ENCODE results near the gene ST6GALNAC2.

The ST6GALNAC2 gene

DNA sequence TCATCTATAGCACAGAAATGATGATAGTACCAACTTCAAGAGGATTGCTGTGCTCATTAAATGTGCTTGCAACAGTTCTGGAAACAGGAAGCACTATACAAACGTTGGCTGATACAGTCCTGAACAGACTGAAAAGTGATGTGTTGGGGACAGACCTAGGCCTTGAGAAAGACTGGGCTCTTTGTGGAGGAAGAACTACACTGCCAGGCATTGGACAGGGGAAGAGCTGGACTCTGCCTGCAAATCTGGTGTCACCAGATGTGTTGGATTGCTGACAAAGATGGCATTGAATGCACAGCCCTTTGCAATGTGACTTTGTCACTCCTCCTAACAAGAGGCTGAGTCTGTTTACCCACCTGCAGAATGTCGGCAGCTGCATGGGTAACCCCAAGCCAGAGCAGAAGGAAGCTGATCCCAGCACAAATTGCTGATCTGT lies 12.4 kb upstream of the ST6GALNAC2 start:
- no peak for DNase-seq

- no peak for DNase-seq
Observed at GRCh38 chr17:76597156-76598003, 11.7 kb upstream of the ST6GALNAC2 start.

DNA sequence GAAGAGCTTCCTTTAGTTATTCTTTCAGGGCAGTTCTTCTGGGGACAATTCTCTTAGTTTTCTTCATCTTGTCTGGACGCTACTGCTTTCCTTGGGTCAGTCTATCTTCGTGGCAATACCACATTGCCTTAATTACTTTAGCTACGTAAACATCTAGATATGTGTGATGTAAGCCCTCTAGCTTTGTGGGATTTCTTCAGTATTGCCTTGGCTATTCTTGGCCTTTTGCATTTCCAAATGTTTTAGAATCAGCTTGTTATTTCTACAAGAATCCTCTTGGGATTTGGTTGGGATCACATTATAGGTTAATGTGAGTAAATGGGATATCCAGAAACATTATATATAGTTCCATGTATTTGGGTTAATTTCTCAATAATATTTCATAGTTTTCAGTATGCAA lies 9.0 kb upstream of the ST6GALNAC2 start:
- no peak for DNase-seq

GRCh38 chr17:76593959-76594358 lies 8.3 kb upstream of the ST6GALNAC2 start:
- DNase-seq, result no peak

- DNase-seq, result no peak
Observed at GRCh38 chr17:76593384-76593826, 7.7 kb upstream of the ST6GALNAC2 start.

- no peak for DNase-seq
Observed at GRCh38 chr17:76588182-76588581, 2.5 kb upstream of the ST6GALNAC2 start.

DNA sequence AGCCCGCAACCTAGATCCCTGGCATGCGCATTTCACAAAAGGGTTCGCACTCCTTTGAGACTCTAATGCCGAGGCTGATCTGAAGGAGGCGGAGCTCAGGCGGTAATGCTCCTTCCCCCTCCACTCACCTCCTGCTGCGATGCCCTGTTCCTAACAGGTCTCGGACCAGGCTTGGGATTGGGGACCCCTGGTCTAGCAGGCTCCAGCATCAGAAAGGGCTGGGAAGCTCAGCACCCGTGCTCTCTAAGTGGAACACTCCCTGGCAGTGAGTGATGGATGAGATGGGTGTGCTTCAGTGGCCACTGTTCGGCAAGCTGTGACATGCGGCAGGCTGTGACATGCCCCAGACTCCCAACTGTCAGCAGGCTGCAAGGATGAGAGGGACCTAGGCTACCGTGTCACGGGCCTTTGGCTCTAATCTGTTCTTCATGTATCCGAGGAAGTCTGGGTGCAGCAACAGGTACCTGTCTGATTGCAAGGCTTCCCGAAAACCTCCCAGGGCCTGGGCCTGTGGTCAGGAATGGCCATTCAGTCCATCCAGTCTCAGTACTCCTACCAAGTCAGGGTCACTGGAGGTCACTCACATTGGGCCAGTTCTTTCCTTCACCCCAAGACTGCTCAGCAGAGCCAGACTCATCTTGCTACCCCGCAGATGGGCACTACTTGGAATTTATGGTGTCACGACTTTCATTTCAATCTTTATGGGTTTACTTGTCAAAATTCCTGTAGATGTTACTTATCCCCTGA lies 1.3 kb upstream of the ST6GALNAC2 start:
- DNase-seq, result no peak

- no peak for DNase-seq
Observed at GRCh38 chr17:76585033-76585648, 519 bp downstream of the ST6GALNAC2 start.

DNA sequence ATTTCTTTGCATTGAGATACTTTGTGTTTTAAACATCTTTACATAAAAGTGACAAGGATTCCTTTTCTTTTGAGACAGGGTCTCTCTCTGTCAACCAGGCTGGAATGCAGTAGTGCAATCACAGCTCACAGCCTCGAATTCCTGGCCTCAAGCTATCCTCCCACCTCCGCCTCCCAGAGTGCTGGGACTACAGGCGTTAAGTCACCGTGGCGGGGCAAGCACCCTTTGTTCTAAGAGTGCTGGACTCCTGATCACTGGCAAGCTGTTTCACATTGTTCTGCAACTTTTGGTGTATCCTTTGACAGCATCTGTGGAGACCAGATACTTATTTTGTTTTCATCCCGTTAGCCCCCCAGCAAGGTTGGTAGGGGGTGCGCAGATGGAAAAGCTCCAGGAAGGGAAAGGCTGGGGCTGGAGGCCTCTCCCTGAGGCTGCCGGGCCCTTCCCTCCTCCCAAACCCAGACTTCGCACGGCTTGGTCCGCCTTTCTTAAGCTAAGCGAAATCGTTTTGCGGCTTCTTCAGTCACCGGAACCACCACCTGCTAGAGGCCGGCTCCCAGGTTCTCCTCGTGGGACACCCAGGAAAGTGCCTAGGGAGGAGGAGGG lies 1.1 kb downstream of the ST6GALNAC2 start:
- no peak for DNase-seq

DNA sequence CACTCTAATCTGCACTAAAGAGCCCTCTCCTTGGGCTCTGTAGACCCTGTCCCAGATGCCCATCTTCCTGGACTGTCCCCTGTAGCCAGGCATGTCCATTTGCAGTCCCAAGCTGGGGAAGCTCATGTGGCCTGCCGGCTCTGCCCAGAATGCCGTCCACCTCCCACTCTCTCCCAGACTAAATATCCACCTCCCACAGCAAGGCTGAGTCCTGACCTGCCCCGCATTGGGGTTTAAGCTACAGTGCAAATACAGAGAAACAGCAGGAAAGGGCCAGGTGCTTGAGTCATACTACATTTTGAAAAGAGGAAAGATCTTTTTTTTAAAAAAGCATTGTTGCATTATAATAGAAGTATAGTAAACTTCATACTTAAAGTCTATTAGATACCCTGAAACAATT lies 3.0 kb downstream of the ST6GALNAC2 start:
- DNase-seq, result no peak

GRCh38 chr17:76581515-76581914 lies 4.1 kb downstream of the ST6GALNAC2 start:
- DNase-seq, result no peak

DNA sequence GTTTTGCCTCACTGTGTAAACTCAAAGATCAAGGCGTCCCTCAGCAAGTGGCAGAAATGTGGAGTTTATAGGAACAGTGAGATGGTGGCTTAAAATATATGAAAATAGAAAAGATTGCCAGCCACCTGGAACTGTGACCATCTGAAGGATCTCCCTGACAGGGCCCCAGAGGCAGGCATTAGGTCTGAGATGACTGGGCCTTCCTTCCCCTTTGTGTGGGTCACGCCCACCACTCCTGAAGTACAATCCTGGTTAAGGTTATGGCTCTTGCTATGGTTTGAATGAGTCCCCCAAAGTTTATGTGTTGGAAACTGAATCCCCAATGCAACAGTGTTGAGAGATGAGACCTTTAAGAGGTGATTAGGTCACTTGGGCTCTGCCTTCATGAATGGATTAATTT lies 6.4 kb downstream of the ST6GALNAC2 start:
- no peak for DNase-seq

GRCh38 chr17:76578376-76578775 lies 7.3 kb downstream of the ST6GALNAC2 start:
- DNase-seq, result no peak

GRCh38 chr17:76577876-76578275 lies 7.8 kb downstream of the ST6GALNAC2 start:
- no peak for DNase-seq

DNA sequence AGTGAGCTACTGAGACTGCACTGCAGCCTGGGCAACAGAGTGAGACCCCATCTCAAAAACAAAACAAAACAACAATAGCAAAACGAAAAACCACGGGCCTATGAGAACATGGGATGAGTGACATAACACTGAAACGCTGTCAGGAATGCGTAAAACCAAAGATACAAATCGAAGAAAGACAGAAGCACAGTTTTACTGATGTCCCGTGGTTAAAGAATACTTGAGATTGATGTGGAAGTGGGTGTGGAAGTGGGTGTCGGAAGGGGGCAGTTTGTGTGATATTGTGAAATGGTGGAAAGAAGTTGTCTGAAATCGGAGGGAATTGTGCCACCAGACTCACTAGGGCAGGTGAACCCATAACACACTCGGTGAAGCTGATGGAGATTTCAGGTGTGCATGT lies 9.5 kb downstream of the ST6GALNAC2 start:
- DNase-seq, result no peak

DNA sequence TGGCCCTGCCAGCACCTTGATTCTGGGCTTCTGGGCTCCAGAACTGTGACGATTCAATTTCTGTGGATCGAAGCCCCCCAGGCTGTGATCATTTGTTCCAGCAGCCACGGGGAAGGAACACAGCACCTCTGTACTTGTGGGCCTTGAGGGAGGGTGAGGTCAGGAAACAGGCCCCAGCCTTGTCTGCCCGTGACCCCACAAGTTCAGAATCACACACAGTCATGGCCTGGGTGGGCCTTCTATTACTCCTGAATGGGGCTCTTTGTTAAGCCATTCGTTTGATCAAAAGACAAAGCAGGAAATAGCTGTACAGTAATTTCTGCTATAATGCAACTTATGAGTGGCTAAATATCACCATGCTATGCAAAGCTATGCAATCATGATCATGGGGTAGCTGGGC lies 10.1 kb downstream of the ST6GALNAC2 start:
- no peak for DNase-seq

- no peak for DNase-seq
Observed at GRCh38 chr17:76574166-76574565, 11.5 kb downstream of the ST6GALNAC2 start.

DNA sequence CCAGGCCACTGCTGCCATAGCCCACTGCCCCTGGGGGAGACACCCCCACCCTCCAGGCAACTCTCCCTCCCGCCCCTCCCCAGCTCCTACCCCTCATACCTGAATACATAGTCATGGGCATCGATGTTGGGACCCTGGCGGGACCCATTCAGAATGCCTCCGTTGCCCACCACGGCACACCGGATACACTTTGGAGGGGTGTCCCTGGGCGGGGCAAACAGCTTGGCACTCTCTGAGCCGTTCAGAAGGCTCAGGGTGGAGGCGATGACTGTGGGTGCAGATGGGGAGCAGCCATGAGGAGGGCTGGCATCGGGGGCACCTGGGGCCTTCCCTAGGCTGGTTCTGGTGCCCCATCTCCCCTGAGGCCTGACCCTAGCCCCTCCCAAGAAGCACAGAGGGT lies 12.6 kb downstream of the ST6GALNAC2 start:
- DNase-seq, result no peak

- DNase-seq, result no peak
Observed at GRCh38 chr17:76572201-76572910, 13.3 kb downstream of the ST6GALNAC2 start.

DNA sequence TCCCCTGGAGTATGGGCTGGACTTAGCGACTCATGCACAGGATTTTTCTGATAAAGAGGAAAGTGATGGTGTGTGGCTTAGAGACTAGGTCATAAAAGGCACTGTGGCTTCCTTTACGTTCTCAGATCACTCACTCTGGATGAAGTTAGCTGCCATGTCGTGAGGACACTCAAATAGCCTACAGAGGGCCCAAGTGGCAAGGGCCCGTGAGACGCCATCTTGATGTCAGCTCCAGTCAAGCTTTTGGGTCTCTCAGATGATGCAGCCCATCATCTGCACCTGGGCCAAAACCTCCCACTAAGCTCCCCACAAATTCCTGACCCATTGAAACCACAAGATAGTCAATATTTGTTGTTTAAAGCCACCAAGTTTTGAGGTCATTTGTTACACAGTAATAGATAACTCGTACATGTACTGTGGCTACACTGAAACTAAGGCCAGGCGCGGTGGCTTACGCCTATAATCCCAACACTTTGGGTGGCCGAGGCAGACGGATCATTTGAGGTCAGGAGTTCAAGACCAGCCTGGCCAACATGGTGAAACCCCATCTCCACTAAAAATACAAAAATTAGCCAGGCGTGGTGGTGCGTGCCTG lies 14.7 kb downstream of the ST6GALNAC2 start:
- no peak for DNase-seq

DNA sequence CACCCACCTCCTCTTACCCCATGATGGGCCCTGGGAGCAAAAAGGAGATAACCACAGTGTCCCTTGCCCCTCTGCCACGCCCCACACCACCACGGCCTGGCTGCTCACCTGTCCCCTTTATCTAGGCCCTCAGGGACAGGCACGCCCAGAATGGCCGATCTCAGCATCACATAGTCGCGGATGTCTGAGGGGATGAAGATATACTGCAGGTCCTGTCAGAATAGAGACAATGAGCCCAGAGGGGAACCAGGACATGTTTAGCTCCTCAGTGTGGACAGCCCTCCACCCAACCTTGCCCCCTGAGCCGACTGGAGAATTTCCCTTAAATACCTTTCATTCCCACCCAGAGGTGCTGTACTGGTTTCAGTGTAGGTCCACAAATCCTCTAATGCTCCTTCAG lies 15.2 kb downstream of the ST6GALNAC2 start:
- DNase-seq, result no peak

GRCh38 chr17:76569607-76570279 lies 15.9 kb downstream of the ST6GALNAC2 start:
- no peak for DNase-seq

Data from activated CD4-positive, alpha-beta T cell treated with anti-CD3 and anti-CD28 coated beads, Interleukin-2, amount 50 U/mL, for 48 hours (primary cell).